Smooth muscle cell (in vitro differentiated cells): ENCODE data around the gene HTR6. TPM values are rescaled to one million over a fixed set of nuclear protein-coding genes. Genes with fewer than 3 reads are reported as not detected.

Source experiments
- DNase-seq: peaks from one replicate; lab custom pipeline; 2025; ENCODE audit not compliant: unreplicated experiment; lab: John Stamatoyannopoulos, UW
- H2AFZ ChIP-seq: fragments of 200-600 bp; sonication (generic); 2 replicates; pipeline ENCODE4 v1.6.0; 2016; ENCODE audit warnings: antibody characterized with exemption, low read depth, mild to moderate bottlenecking
- H3F3A ChIP-seq: fragments of 200-600 bp; sonication (generic); 2 replicates; pipeline ENCODE4 v1.6.0; 2017; ENCODE audit warnings: antibody characterized with exemption, low read depth
- H3K27ac ChIP-seq: fragments of 200-600 bp; sonication (generic); 2 replicates; pipeline ENCODE4 v1.5.1; 2016; ENCODE audit warnings: low read depth, mild to moderate bottlenecking
- H3K27me3 ChIP-seq: fragments of 200-600 bp; sonication (generic); 2 replicates; pipeline ENCODE4 v1.6.1; 2016; ENCODE audit warnings: low read depth, mild to moderate bottlenecking
- H3K36me3 ChIP-seq: fragments of 200-600 bp; sonication (generic); 2 replicates; pipeline ENCODE4 v1.5.1; 2016; ENCODE audit warnings: low read depth
- H3K4me1 ChIP-seq: fragments of 200-600 bp; sonication (generic); 2 replicates; pipeline ENCODE4 v1.5.1; 2016; ENCODE audit warnings: low read depth
- H3K4me2 ChIP-seq: fragments of 200-600 bp; sonication (generic); 2 replicates; pipeline ENCODE4 v1.6.0; 2016; ENCODE audit warnings: mild to moderate bottlenecking
- H3K4me3 ChIP-seq: fragments of 200-600 bp; sonication (generic); 2 replicates; pipeline ENCODE4 v1.5.1; 2016; ENCODE audit warnings: mild to moderate bottlenecking
- H3K79me2 ChIP-seq: fragments of 200-600 bp; sonication (generic); 2 replicates; pipeline ENCODE4 v1.6.0; 2016; ENCODE audit warnings: low read depth, mild to moderate bottlenecking
- H3K9ac ChIP-seq: fragments of 200-600 bp; sonication (generic); 2 replicates; pipeline ENCODE4 v1.6.0; 2016; ENCODE audit warnings: low read depth
- H3K9me3 ChIP-seq: fragments of 200-600 bp; sonication (generic); replicated peaks from 2 replicates; pipeline ENCODE4 v1.5.1; 2016; ENCODE audit warnings: low read depth
- H4K20me1 ChIP-seq: fragments of 200-600 bp; sonication (generic); 2 replicates; pipeline ENCODE4 v1.6.0; 2016; ENCODE audit warnings: low read depth
- WGBS: methylation state at CpG from one replicate; pipeline ENCODE4 v1.1.7; 2016; ENCODE audit warnings: low lambda C conversion rate; 5-methylcytosine and 5-hydroxymethylcytosine counted together
- polyA plus RNA-seq: library from polyadenylated mRNA; unstranded; fragments of >200 nt; fragmentation: Nextera tagmentation; extraction: Ambion mirVana; gene quantifications from 2 replicates; pipeline ENCODE4 v1.2.1, GENCODE V29; 2016
- total RNA-seq: library from RNA; depleted of rRNA; stranded (reverse); fragments of >200 nt; gene quantifications from 2 replicates; pipeline ENCODE4 v1.2.3, GENCODE V29; 2014
- TF ChIP-seq, protein P1 (sequence below): fragments of 200-600 bp; sonication (generic); IDR thresholded peaks from 2 replicates; pipeline ENCODE4 v1.5.1; 2017; ENCODE audit warnings: borderline replicate concordance, mild to moderate bottlenecking, antibody characterized with exemption; ENCODE audit not compliant: insufficient read depth, poor library complexity, severe bottlenecking

Gene HTR6
- total and polyA plus RNA-seq, 2 experiments from 2014 or later, result not detected

DNA sequence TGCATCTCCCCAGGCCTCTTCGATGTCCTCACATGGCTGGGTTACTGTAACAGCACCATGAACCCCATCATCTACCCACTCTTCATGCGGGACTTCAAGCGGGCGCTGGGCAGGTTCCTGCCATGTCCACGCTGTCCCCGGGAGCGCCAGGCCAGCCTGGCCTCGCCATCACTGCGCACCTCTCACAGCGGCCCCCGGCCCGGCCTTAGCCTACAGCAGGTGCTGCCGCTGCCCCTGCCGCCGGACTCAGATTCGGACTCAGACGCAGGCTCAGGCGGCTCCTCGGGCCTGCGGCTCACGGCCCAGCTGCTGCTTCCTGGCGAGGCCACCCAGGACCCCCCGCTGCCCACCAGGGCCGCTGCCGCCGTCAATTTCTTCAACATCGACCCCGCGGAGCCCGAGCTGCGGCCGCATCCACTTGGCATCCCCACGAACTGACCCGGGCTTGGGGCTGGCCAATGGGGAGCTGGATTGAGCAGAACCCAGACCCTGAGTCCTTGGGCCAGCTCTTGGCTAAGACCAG is 14.3 kb downstream of the HTR6 start:
- Histone ChIP-seq H3K4me3 (no peak overlapping the region), H3K27ac (no peak overlapping the region), H4K20me1 (no peaks in the 10 kb centered on the region), H2AFZ (no peak overlapping the region), H3K36me3 (no peaks in the 10 kb centered on the region), H3K9me3 (no peaks in the 10 kb centered on the region), H3K4me1 (no peaks in the 10 kb centered on the region), H3K79me2 (no peaks in the 10 kb centered on the region), H3K4me2 (no peak overlapping the region), H3F3A (no peaks in the 10 kb centered on the region), H3K27me3 (no peaks in the 10 kb centered on the region), H3K9ac (no peak overlapping the region)
- TF ChIP-seq, protein P1, sequence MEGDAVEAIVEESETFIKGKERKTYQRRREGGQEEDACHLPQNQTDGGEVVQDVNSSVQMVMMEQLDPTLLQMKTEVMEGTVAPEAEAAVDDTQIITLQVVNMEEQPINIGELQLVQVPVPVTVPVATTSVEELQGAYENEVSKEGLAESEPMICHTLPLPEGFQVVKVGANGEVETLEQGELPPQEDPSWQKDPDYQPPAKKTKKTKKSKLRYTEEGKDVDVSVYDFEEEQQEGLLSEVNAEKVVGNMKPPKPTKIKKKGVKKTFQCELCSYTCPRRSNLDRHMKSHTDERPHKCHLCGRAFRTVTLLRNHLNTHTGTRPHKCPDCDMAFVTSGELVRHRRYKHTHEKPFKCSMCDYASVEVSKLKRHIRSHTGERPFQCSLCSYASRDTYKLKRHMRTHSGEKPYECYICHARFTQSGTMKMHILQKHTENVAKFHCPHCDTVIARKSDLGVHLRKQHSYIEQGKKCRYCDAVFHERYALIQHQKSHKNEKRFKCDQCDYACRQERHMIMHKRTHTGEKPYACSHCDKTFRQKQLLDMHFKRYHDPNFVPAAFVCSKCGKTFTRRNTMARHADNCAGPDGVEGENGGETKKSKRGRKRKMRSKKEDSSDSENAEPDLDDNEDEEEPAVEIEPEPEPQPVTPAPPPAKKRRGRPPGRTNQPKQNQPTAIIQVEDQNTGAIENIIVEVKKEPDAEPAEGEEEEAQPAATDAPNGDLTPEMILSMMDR, result no peak
- DNase-seq, result no peak
- 93% methylated on average over 34 of the region's 34 CpGs for WGBS

DNA sequence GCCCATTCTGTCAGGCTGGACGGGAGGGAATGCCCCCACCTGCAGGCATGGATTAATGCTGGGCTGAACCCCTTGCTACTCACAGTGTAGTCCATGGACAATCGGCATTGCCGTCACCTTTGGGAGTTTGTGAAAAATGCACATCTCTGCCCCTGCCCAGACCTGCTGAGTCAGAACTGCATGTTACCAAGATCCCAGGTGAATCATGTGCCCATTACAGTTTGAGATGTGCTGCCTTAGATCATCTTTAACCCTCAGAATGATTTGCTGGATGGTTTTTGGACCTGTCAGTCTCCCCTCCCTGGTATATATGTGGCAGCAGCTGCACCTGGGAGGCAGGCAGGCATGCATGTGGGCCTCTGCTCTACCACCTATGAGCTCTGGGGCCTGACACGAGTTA is 15.0 kb downstream of the HTR6 start:
- no peaks in the 10 kb centered on the region for H3K4me1 ChIP-seq
- H3K36me3 ChIP-seq, result no peaks in the 10 kb centered on the region
- TF ChIP-seq, protein P1, result no peak
- H3K27me3 ChIP-seq, result no peaks in the 10 kb centered on the region
- H3K4me2 ChIP-seq, result no peak overlapping the region
- no peaks in the 10 kb centered on the region for H3K79me2 ChIP-seq
- no peaks in the 10 kb centered on the region for H4K20me1 ChIP-seq
- H3K9me3 ChIP-seq, result no peaks in the 10 kb centered on the region
- H3F3A ChIP-seq, result no peaks in the 10 kb centered on the region
- H3K27ac ChIP-seq, result no peak overlapping the region
- H2AFZ ChIP-seq, result no peak overlapping the region
- 88% methylated on average over 4 of the region's 4 CpGs for WGBS
- no peak overlapping the region for H3K9ac ChIP-seq
- no peak for DNase-seq
- no peak overlapping the region for H3K4me3 ChIP-seq

DNA sequence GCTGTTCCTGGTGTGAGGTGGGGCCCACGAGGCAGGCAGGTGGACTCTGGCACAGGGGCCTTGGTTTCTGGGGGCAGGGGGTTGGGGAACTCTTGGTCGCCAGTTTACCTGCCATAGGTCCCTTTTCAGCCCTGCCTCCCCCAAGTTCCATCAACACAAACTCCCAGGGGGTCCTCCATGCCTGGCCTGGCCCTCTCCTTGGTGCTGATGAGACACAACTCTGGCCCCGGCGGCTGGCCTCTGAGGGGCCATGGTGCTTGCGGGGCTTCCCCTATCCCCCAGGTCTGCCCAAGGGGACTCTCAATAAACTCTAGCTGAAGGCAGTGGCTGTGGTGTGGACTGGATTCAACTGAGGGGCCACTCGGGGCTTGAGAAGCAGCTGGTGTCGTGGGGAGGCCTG is 16.0 kb downstream of the HTR6 start:
- WGBS, result 88% methylated on average over 7 of the region's 7 CpGs
- TF ChIP-seq, protein P1, result no peak
- Histone ChIP-seq H3K4me2 (no peak overlapping the region), H3K27ac (no peak overlapping the region), H3K9me3 (no peaks in the 10 kb centered on the region), H3K9ac (no peak overlapping the region), H3K79me2 (no peaks in the 10 kb centered on the region), H4K20me1 (no peaks in the 10 kb centered on the region), H3F3A (no peaks in the 10 kb centered on the region), H3K36me3 (no peaks in the 10 kb centered on the region), H3K4me3 (no peak overlapping the region), H2AFZ (no peak overlapping the region), H3K27me3 (no peaks in the 10 kb centered on the region), H3K4me1 (no peaks in the 10 kb centered on the region)
- DNase-seq, result no peak

DNA sequence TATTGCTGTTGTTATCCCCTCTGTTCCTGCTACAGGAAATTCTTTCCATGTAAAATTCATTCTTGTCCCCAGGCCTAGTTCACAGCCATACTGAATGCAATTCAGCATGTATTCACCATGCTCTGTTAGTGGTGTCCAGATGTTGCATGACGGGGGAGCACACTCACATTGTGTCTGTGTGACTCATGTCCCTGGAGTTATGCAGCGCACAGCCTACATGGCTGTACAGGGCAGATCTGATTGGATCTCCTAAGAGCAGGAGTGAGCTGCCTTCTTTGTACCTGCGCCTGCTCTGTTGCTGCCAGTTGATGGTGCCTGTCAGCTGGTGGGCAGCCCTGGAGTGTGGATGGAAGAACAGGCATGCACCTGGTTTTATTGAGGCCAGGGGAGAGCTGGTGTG is 17.6 kb downstream of the HTR6 start:
- H3K4me2 ChIP-seq, result no peak overlapping the region
- no peaks in the 10 kb centered on the region for H3K4me1 ChIP-seq
- H3K36me3 ChIP-seq, result no peaks in the 10 kb centered on the region
- H3K4me3 ChIP-seq, result no peak overlapping the region
- no peak overlapping the region for H2AFZ ChIP-seq
- no peak overlapping the region for H3K9ac ChIP-seq
- no peak overlapping the region for H3K27ac ChIP-seq
- no peaks in the 10 kb centered on the region for H3K9me3 ChIP-seq
- no peaks in the 10 kb centered on the region for H3K27me3 ChIP-seq
- H4K20me1 ChIP-seq, result no peaks in the 10 kb centered on the region
- no peak for DNase-seq
- no peaks in the 10 kb centered on the region for H3K79me2 ChIP-seq
- no peaks in the 10 kb centered on the region for H3F3A ChIP-seq
- TF ChIP-seq, protein P1, result no peak
- 24% methylated on average over 3 of the region's 3 CpGs for WGBS
